Measurements from ENCODE around the gene UBQLN3.

GRCh38 chr11:5500393-5500801 lies 9.4 kb downstream of the UBQLN3 start:
- TF ChIP-seq CTCF (IDR thresholded peaks at IDR 0.05) (no peak), POLR2A (IDR thresholded peaks at IDR 0.05) (no peak)

Measured in testis (tissue), 2 donors.